GM18907 (cell line): ENCODE data around the gene POLE.

Experiments used
- ATAC-seq: cut with Tn5 transposase; IDR thresholded peaks from one replicate; pipeline ENCODE4 v1.9.1; 2021; ENCODE audit warnings: mild to moderate bottlenecking, moderate library complexity; ENCODE audit not compliant: unreplicated experiment

Gene POLE

GRCh38 chr12:132582582-132583410 is 104.3 kb downstream of the POLE start:
- no peak for ATAC-seq

- no peak for ATAC-seq
Measured at GRCh38 chr12:132582058-132582420, 105.1 kb downstream of the POLE start.

DNA sequence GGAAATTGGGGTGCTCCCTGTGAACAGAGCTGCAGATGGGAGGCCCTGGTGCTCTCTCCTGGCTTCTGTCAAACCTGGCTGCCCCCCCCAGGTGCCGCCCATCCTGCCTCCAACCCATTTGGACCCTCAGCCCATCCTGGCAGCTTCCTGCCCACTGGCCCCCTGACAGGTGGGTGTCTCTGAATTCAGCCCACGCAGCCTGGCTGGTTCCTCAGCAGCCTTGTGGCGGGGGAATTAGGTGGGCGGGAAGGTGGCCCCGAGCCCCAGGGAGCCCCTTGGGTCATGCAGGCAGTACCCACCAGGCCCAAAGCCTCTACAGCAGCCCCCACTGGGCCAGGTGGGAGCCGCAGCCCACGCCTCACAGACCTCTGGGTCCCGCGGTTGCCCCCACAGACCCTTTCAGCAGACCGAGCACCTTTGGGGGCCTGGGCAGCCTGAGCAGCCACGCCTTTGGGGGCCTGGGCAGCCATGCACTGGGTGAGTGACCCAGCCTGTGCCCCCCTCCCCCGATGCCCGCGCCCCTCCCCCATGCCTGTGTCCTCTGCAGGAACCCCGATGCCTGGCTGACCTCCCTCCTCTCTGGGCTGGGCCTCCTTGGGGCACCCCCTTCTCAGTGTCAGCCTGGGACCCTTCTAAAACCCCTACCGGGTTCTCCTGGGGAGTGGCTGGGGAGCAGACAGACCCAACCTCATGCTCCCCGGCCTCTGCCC is 105.6 kb downstream of the POLE start:
- no peak for ATAC-seq

GRCh38 chr12:132580701-132581292 is 106.3 kb downstream of the POLE start:
- ATAC-seq, result no peak

DNA sequence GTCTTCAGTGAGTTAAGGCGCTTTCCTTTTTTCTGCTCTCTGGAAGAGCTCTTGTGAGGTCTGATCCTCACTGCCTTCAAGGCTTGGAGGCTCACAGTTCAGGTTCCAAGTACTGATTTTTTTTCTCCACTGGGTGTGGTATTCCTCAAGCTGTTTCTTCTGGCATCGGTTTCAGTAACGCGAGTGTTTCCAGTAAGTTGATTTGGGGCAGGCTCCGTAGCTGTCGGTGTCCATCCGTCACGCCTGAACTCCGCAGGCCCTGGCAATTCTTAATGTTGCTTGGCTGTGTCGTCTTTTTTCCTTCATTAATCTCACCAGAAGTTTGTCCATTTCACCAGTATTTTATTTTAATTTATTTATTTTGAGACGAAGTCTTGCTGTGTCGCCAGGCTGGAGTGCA is 107.4 kb downstream of the POLE start:
- no peak for ATAC-seq

DNA sequence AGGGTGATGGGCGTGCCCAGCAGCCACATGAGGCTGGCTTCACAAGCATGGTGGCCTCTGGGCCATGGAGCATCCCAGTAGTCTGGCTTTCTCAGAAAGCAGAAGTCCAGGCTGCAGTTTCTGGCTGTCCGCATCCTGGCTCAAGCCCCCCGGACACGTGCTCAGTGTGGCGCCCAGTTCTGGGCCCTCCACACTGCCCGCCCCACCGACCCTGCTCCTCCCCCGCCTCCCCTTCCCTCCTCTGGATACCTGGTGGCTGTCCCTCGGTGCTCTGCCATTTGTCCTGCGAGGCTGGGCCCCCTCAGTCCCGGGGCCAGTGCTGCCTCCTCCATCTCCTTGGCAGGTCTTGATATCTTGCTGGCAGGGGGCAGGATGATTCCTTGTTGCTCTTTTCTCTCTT is 108.3 kb downstream of the POLE start:
- ATAC-seq, result no peak

DNA sequence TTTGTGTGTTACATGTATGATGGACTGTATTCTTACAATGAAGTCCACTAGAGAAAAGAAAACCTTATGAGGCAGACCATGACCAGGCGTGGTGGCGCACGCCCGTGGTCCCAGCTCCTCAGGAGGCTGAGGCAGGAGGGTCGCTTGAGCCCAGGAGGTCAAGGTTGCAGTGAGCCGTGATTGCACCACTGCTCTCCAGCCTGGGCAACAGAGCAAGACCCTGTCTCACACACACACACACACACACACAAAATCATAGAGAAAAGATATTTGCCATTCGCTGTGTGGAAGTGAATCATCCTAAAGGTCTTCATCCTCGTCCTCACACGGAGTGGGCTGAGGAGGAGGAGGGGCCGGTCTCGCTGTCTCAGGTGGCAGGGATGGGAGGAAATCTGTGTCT is 109.0 kb downstream of the POLE start:
- no peak for ATAC-seq

DNA sequence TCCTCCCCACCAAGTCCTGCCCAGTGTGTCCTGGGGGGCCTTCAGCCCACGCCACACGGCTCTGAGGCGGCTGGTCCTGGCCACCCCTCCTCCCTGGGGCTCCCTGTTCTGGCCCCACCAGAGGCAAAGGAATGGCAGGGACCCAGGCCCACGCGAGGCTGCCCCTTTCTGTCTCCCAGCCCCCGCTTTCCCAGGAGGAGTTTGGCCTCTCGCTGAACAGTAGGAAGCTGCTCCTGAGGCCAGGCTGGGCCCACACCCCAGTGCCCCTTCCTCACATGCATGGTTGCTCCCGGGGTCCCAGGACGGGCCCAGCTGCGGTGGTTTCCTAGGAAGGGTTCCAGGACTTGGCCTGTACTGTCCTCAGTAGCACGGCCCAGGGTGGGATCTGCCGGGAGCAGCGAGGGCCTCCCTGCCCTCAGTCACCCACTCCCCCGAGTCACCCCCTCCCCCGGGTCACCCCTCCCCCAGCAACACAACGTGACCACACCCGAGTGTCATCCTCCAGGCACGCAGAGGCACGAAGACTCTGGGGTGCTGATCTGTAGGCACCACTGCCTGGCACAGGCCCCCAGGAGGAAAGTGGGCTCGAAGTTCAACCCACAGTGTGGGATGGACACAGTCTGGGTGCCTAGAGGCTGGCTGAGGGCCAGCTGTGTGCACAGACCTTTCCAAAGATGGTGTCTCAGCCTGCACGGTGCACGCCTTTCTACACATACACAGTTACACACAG is 109.8 kb downstream of the POLE start:
- no peak for ATAC-seq

GRCh38 chr12:132576701-132577100 is 110.4 kb downstream of the POLE start:
- no peak for ATAC-seq

DNA sequence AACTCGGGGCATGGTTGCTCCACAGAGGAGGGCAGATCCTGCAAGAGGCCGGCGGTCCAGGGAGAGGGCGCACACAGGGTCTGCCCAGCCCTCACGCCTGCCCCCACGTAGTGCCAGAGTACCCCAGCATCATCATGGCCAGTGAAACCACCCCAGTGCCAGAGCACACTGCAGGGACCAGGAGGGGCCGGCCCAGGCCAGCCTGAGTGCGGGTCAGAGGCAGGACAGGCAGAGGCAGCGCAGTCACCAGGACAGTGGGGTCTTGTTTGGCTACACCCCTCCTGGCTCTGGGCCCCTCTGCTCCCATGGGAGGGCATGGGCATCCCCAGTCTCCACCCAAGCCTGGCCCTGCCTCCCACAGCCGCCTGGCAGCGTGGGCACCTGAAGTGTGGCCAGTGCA is 111.5 kb downstream of the POLE start:
- ATAC-seq, result no peak

DNA sequence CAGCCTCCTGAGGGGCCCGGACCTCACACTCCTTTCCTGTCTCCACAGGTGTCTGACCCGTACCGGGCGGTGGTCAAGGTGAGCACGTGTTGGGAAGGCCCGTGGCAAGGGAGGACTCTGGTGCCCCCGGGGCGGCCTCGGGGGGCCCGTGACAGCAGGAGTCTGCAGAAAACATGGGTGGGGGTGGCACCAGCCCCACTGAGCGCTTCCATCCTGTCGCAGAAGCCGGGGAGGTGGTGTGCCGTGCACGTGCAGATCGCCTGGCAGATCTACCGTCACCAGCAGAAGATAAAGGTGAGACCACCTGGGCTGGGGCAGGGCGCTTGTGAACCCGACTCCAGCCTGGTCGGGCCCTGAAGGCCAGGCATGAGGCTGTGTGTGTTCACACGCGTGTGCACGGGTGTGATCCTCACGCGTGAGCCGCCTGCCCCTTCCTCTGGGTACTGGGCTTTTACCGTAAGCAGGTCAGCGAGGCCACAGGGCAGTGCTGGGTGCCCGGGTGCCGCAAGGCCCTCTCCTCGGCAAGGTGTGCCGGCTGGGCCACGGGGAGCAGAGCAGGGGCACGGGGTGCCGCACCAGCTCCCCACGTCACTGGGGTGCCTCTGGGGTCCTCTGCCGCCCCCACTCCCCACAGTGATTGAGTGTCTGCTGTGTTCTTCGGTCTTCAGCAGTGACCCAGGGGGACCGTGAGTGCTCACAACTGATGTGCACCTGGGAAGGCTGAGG is 112.7 kb downstream of the POLE start:
- ATAC-seq, result no peak
